Right atrium auricular region (tissue), 2 donors: Measurements from ENCODE around the gene C2orf78. TPM values are rescaled to one million over a fixed set of nuclear protein-coding genes. Genes with fewer than 3 reads are reported as not detected.

ENCODE experiments used
- DNase-seq: peaks from one replicate; pipeline ENCODE4 v3.0.0-alpha.2; 2019; ENCODE audit warnings: low spot score
- H3K27ac ChIP-seq, 2 donors: fragments of 200-600 bp; sonication (generic); 1 replicate in 1 of 2; 2 replicates in 1 of 2; pipeline ENCODE4 v1.5.1; 2016 to 2019
- H3K27me3 ChIP-seq, 2 donors: fragments of 200-600 bp; sonication (generic); one replicate each; pipeline versions ENCODE4 v1.5.1 to v1.6.0; 2017 to 2019
- H3K36me3 ChIP-seq: fragments of 200-600 bp; sonication (generic); one replicate; pipeline ENCODE4 v1.5.1; 2016
- H3K4me1 ChIP-seq, 2 donors: fragments of 200-600 bp; sonication (generic); one replicate each; pipeline versions ENCODE4 v1.5.1 to v1.6.0; 2017 to 2019
- H3K4me3 ChIP-seq, 2 donors: fragments of 200-600 bp; sonication (generic); 1 replicate in 1 of 2; 2 replicates in 1 of 2; pipeline ENCODE4 v1.5.1; 2017 to 2019; ENCODE audit warnings: mild to moderate bottlenecking in 1 of 2, moderate library complexity in 1 of 2
- H3K9me3 ChIP-seq, 2 donors: fragments of 200-600 bp; sonication (generic); one replicate each; pipeline ENCODE4 v1.5.1; 2019
- total RNA-seq, 2 donors: library from RNA; depleted of rRNA; stranded (reverse); fragments of >200 nt; gene quantifications; one replicate each; pipeline ENCODE4 v1.1.0, GENCODE V29; 2016
- TF ChIP-seq, protein P1 (sequence below), 2 donors: fragments of 200-600 bp; sonication (generic); IDR thresholded peaks; one replicate each; pipeline ENCODE4 v1.5.1; 2019; ENCODE audit warnings: antibody characterized with exemption in 2 of 2

C2orf78 gene
- total RNA-seq, 2 donors from 2014 or later, result not detected

DNA sequence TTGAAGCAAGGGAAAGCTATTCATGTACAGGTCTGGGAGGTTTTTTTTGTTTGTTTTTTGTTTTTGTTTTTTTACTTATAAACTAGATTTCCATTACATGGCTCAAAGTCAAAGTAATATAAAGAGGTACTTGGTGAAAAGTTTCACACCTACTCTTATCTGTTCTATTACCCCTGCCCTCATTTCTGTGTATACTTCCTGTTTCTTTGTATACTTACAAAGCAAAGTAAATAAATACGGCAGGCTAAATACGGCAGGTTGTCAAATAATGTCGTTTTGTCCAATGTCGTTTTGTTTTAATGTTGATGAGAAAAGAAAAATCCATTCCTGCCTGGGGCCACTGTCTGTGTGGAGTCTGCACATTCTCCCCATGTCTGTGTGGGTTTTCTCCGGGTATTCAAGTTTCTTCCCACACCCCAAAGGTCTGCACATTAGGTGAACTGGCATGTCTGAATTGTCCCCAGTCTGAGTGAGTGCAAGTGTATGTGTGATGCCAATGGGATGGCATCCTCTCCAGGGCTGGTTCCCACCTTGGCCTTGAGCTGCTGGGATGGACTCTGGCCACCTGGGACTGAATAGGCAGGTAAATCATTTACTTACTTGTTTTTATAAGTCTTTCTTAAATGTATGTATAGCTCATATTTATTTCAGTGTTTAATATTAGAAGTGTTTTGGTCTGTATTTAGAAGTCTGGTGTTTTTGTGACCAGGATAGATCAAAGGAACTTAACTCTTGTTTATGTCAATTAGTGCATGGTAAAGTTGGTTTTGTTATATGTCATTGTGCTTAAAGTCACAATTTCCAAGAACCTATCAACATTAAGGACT is 58.1 kb downstream of the C2orf78 start:
- TF ChIP-seq, protein P1, sequence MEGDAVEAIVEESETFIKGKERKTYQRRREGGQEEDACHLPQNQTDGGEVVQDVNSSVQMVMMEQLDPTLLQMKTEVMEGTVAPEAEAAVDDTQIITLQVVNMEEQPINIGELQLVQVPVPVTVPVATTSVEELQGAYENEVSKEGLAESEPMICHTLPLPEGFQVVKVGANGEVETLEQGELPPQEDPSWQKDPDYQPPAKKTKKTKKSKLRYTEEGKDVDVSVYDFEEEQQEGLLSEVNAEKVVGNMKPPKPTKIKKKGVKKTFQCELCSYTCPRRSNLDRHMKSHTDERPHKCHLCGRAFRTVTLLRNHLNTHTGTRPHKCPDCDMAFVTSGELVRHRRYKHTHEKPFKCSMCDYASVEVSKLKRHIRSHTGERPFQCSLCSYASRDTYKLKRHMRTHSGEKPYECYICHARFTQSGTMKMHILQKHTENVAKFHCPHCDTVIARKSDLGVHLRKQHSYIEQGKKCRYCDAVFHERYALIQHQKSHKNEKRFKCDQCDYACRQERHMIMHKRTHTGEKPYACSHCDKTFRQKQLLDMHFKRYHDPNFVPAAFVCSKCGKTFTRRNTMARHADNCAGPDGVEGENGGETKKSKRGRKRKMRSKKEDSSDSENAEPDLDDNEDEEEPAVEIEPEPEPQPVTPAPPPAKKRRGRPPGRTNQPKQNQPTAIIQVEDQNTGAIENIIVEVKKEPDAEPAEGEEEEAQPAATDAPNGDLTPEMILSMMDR (IDR thresholded peaks at IDR 0.05), result no peak
- Histone ChIP-seq H3K9me3 (no peaks in the 10 kb centered on the region), H3K4me3 (no peak overlapping the region), H3K27ac (no peak overlapping the region), H3K4me1 (peaks cover 0 to 12% of the 10 kb centered on the region in 2 donors), H3K27me3 (no peaks in the 10 kb centered on the region), H3K36me3 (peaks cover 32% of the 10 kb centered on the region)
- DNase-seq, result no peak

DNA sequence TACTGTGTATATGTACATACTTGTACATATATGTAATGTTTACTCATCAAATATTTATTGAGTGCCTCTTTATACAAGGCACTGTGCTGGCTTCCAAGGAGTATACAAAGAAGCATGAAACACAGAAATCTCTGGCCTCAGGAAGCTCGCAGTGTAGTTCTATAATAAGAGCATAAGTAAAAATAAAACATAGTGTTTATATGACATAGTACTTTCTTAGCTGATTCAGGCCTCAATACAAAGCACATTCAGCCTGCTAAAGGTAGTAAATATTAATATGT is 58.7 kb downstream of the C2orf78 start:
- H3K36me3 ChIP-seq, result peaks cover 38% of the 10 kb centered on the region
- TF ChIP-seq, protein P1 (IDR thresholded peaks at IDR 0.05), result no peak
- H3K4me3 ChIP-seq, result no peak overlapping the region
- DNase-seq, result no peak
- no peak overlapping the region for H3K27ac ChIP-seq
- no peaks in the 10 kb centered on the region for H3K27me3 ChIP-seq
- peaks cover 0 to 12% of the 10 kb centered on the region in 2 donors for H3K4me1 ChIP-seq
- H3K9me3 ChIP-seq, result no peaks in the 10 kb centered on the region

DNA sequence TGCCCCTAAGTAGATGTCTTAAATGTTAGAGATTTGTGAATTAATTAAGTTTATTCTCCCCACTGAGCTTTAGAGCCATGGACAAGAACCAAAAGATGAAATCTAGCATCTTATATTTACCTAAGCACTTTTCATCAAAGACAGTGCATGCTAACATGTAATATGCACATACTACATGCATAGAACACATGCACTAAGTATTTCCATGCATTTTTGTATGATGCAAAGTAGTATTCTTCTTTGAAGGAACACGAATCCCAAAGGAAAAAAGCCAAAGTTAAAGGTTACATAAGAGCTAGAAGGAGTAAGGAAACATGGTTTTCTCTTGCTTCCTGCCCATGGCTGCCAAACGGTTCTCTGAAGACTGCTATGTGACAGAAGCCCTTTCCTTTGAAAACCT is 60.1 kb downstream of the C2orf78 start:
- TF ChIP-seq, protein P1 (IDR thresholded peaks at IDR 0.05), result no peak
- H3K4me3 ChIP-seq, result no peak overlapping the region
- DNase-seq, result no peak
- no peaks in the 10 kb centered on the region for H3K27me3 ChIP-seq
- peaks cover 50% of the 10 kb centered on the region for H3K36me3 ChIP-seq
- H3K4me1 ChIP-seq, result peaks cover 0 to 5% of the 10 kb centered on the region in 2 donors
- H3K9me3 ChIP-seq, result no peaks in the 10 kb centered on the region
- H3K27ac ChIP-seq, result no peak overlapping the region

DNA sequence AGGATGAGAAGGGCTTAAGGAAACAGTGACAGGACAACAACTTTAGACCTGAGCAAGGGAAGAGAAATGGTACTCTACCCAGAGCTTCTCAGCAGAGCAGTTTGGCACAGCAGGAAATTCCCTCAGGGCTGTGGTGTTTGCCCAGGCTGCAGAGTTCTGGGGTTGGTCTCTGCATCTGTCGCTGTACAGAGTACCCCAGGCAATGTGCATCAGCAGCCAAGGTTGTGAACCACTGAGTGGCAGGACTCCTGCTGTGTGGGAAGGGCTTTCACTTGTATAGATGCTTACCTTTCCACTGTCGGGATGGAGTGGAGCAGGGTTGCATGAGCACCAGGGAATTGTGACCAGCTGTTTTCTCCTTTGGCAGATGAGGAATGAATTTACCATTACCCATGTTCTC is 66.0 kb downstream of the C2orf78 start:
- TF ChIP-seq, protein P1 (IDR thresholded peaks at IDR 0.05), result no peak
- H3K27me3 ChIP-seq, result no peaks in the 10 kb centered on the region
- H3K4me1 ChIP-seq, result no peaks in the 10 kb centered on the region
- peaks cover 83% of the 10 kb centered on the region for H3K36me3 ChIP-seq
- no peaks in the 10 kb centered on the region for H3K9me3 ChIP-seq
- no peak for DNase-seq
- no peak overlapping the region for H3K4me3 ChIP-seq
- no peak overlapping the region for H3K27ac ChIP-seq

DNA sequence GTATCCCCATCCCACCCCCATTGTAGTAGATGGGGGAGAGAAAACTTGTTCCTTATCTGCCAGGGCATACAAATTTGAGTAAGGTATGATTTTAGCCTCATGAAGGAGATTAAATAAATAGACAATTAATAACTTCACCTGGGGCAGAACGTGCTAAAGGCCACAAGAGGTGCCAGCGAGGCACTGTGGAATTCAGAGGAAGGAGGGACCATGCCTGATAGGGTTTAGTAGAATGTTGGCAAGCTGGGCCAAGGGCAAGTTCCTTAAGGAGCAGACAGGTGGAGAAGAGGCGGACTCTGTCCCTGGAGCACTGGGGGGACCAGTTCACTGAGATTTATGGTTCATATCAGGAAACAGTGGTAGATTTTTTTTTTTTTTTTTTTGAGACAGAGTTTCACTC is 67.3 kb downstream of the C2orf78 start:
- DNase-seq, result no peak

More for the DNA sequence above, 67.3 kb downstream of the C2orf78 start:
- no peaks in the 10 kb centered on the region for H3K9me3 ChIP-seq
- H3K27me3 ChIP-seq, result no peaks in the 10 kb centered on the region
- TF ChIP-seq, protein P1 (IDR thresholded peaks at IDR 0.05), result no peak
- peaks cover 83% of the 10 kb centered on the region for H3K36me3 ChIP-seq
- no peak overlapping the region for H3K27ac ChIP-seq
- H3K4me3 ChIP-seq, result no peak overlapping the region
- H3K4me1 ChIP-seq, result no peaks in the 10 kb centered on the region
